Left lung (tissue), 10 donors: ENCODE measurements around the gene NRG3. TPM values are rescaled to one million over a fixed set of nuclear protein-coding genes. Genes with fewer than 3 reads are reported as not detected.

ENCODE experiments used
- ATAC-seq: fragments of 200-7000 bp; cut with Tn5 transposase; one replicate; pipeline ENCODE4 v1.9.1; 2020; ENCODE audit warnings: moderate library complexity
- DNase-seq, 4 donors: peaks; one replicate each; pipeline ENCODE4 v3.0.0-alpha.2; 2013 to 2020
- H3K27ac ChIP-seq, 2 donors: fragments of 200-600 bp; sonication (generic) in 1 of 2; one replicate each; pipeline versions ENCODE4 v1.5.0 to v1.8.0; 2020 to 2021
- H3K27me3 ChIP-seq, 2 donors: fragments of 200-600 bp; sonication (generic) in 1 of 2; one replicate each; pipeline versions ENCODE4 v1.5.0 to v1.8.0; 2020 to 2021
- H3K36me3 ChIP-seq, 2 donors: fragments of 200-600 bp; sonication (generic) in 1 of 2; one replicate each; pipeline versions ENCODE4 v1.5.0 to v1.8.0; 2020 to 2021
- H3K4me1 ChIP-seq, 2 donors: fragments of 200-600 bp; one replicate each; pipeline ENCODE4 v1.8.0; 2021
- H3K4me3 ChIP-seq, 2 donors: fragments of 200-600 bp; sonication (generic) in 1 of 2; one replicate each; pipeline versions ENCODE4 v1.5.0 to v1.8.0; 2020 to 2021; ENCODE audit warnings: mild to moderate bottlenecking in 1 of 2
- H3K9me3 ChIP-seq, 2 donors: fragments of 200-600 bp; sonication (generic) in 1 of 2; one replicate each; pipeline versions ENCODE4 v1.5.0 to v1.8.0; 2020 to 2021
- CTCF ChIP-seq, 2 donors: fragments of 200-600 bp; sonication (generic) in 1 of 2; IDR thresholded peaks; one replicate each; pipeline versions ENCODE4 v1.5.0 to v1.8.0; 2021; ENCODE audit warnings: antibody characterized with exemption in 2 of 2
- intact Hi-C, 2 donors: fragments of 100-400 bp; cut with DNase I; formaldehyde crosslinking; loops; one replicate each; pipeline versions ENCODE4 v1.11.2 to v1.14.2; 2022
- polyA plus RNA-seq, 6 donors: library from polyadenylated mRNA; unstranded; fragments of 120-200 nt; gene quantifications; one replicate each; pipeline ENCODE4 v1.2.1, GENCODE V29; 2013; ENCODE audit not compliant: insufficient read length in 6 of 6
- total RNA-seq, 2 donors: library from RNA; stranded (reverse); fragmentation: NEBNext Ultra II Directional; extraction: Animal tissue kit (Norgen Biotek cat#: 25700); gene quantifications; one replicate each; pipeline ENCODE4 v1.2.1, GENCODE V29; 2021
- donor health status: DM: no; HTN: yes; CAD: no.
- donor health status: DM: no; HTN: no; CAD: no.

NRG3 gene
- total and polyA plus RNA-seq, 8 donors, result 1.0 to 1.7 (median 1.1) TPM

DNA sequence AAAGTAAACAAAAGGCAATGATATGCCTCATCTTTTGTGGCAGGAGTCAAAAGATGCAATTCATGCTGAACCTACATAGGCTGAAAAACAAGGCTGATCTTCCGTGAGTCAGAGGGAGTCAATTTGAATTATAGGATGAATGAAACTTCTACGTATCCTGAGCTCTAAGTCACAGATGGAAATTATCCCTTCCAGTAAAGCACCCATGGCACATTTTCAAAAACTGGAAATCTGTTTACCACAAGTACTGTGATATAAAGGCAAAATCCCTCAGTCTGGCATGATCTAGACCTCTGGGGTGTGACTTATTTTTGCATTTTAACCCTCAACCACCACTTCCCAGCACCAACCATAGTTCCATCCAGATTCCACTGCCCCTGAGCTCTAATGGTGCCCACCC, 69.6 kb downstream of the NRG3 start:
- intact Hi-C loops, result no loop called here
- DNase-seq (no peak), ATAC-seq (no peak)

GRCh38 chr10:81949283-81949682, 74.3 kb downstream of the NRG3 start:
- intact Hi-C loops, result no loop called here
- Histone ChIP-seq H3K36me3 (no peaks in the 10 kb centered on the region), H3K27me3 (no peaks in the 10 kb centered on the region), H3K4me1 (no peaks in the 10 kb centered on the region), H3K4me3 (no peak overlapping the region), H3K27ac (no peak overlapping the region), H3K9me3 (no peaks in the 10 kb centered on the region)
- ATAC-seq (no peak), DNase-seq (no peak)
- no peak for TF ChIP-seq CTCF (IDR thresholded peaks at IDR 0.05)

More for the DNA sequence above, 69.6 kb downstream of the NRG3 start:
- Histone ChIP-seq H3K9me3 (no peaks in the 10 kb centered on the region), H3K36me3 (no peaks in the 10 kb centered on the region), H3K4me1 (no peaks in the 10 kb centered on the region), H3K4me3 (no peak overlapping the region), H3K27ac (no peak overlapping the region), H3K27me3 (no peaks in the 10 kb centered on the region)
- TF ChIP-seq CTCF (IDR thresholded peaks at IDR 0.05), result no peak

DNA sequence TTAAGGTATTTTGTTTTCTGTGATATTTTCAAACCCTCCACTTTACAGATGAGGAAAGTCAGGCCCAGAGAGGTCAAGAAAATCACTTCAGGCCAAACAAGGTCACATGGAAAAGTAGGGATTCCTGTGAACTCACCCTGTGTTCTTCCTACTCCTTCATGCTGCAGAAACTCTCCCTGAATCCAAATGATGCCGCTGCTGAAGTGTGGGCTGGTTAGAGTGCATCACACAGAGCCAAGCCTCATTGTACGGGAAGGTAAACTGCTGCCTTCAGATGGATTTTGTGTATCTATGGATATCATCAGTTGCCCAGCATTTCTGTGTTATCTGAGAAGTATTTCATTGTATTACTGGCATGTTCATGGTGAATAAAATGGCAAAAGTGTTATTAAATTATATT, 75.4 kb downstream of the NRG3 start:
- Histone ChIP-seq H3K36me3 (no peaks in the 10 kb centered on the region), H3K27ac (no peak overlapping the region), H3K27me3 (no peaks in the 10 kb centered on the region), H3K4me3 (no peak overlapping the region), H3K4me1 (no peaks in the 10 kb centered on the region), H3K9me3 (no peaks in the 10 kb centered on the region)
- no peak for TF ChIP-seq CTCF (IDR thresholded peaks at IDR 0.05)
- intact Hi-C loops, result no loop called here
- ATAC-seq (no peak), DNase-seq (no peak)

DNA sequence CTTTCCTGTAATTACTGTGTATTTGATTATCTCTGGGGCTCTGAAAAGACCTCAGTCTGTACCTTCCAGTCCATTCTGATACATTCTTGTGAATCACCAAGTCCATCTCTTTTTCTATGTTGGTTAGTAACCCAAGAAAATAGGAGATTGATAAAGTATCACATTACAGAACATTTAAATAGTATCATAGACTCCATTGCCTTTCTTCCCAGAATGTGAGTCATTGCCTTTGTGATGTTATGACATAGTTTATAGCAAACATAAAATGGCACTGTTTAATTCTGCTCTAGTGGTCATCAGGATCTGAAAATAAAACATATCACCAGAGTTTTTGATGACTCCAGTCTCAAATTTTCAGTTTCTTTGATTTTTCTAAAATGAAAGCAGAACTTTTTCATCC, 78.4 kb downstream of the NRG3 start:
- TF ChIP-seq CTCF (IDR thresholded peaks at IDR 0.05), result no peak
- Histone ChIP-seq H3K27ac (no peak overlapping the region), H3K36me3 (no peaks in the 10 kb centered on the region), H3K9me3 (no peaks in the 10 kb centered on the region), H3K4me1 (no peaks in the 10 kb centered on the region), H3K4me3 (no peak overlapping the region), H3K27me3 (no peaks in the 10 kb centered on the region)
- intact Hi-C loops, result no loop called here
- ATAC-seq, result no peak
- DNase-seq, result no peak

GRCh38 chr10:81957976-81958375, 83.0 kb downstream of the NRG3 start:
- Histone ChIP-seq H3K27ac (no peak overlapping the region), H3K9me3 (no peaks in the 10 kb centered on the region), H3K27me3 (no peaks in the 10 kb centered on the region), H3K4me3 (no peak overlapping the region), H3K4me1 (no peaks in the 10 kb centered on the region), H3K36me3 (no peaks in the 10 kb centered on the region)
- intact Hi-C loops, result no loop called here
- no peak for TF ChIP-seq CTCF (IDR thresholded peaks at IDR 0.05)
- DNase-seq (no peak), ATAC-seq (no peak)
